Breast epithelium (tissue), 4 donors: ENCODE measurements around the gene ASF1B. TPM values are rescaled to one million over a fixed set of nuclear protein-coding genes. Genes with fewer than 3 reads are reported as not detected.
"Not testable (repeated sequence)": the region's sequence is repeated elsewhere in the genome, so short reads cannot be mapped to it uniquely, and the experiment has no call there.

ENCODE experiments used
- DNase-seq, 2 donors: peaks; one replicate each; pipeline ENCODE4 v3.0.0-alpha.2; 2019; ENCODE audit warnings: low spot score in 2 of 2
- H3K27ac ChIP-seq, 2 donors: fragments of 200-600 bp; sonication (generic) in 1 of 2; one replicate each; pipeline ENCODE4 v1.5.1; 2016 to 2019; ENCODE audit warnings: mild to moderate bottlenecking in 1 of 2
- H3K27me3 ChIP-seq, 2 donors: fragments of 200-600 bp; sonication (generic) in 1 of 2; one replicate each; pipeline versions ENCODE4 v1.5.1 to v1.6.0; 2017 to 2019; ENCODE audit warnings: control low read depth in 1 of 2, mild to moderate bottlenecking in 1 of 2
- H3K36me3 ChIP-seq: fragments of 200-600 bp; one replicate; pipeline ENCODE4 v1.5.1; 2019
- H3K4me1 ChIP-seq, 2 donors: fragments of 200-600 bp; sonication (generic); one replicate each; pipeline ENCODE4 v1.5.1; 2016 to 2019; ENCODE audit warnings: control low read depth in 1 of 2
- H3K4me3 ChIP-seq, 3 donors: fragments of 200-600 bp; sonication (generic); 1 replicate in 2 of 3; 2 replicates in 1 of 3; pipeline ENCODE4 v1.5.1; 2016 to 2019; ENCODE audit warnings: mild to moderate bottlenecking in 3 of 3, moderate library complexity in 2 of 3
- H3K9me3 ChIP-seq, 2 donors: fragments of 200-600 bp; sonication (generic) in 1 of 2; one replicate each; pipeline ENCODE4 v1.5.1; 2016 to 2019; ENCODE audit warnings: control low read depth in 1 of 2
- CTCF ChIP-seq, 3 donors: fragments of 450-650 bp; IDR thresholded peaks; one replicate each; pipeline ENCODE4 v1.5.1; 2016 to 2017; ENCODE audit warnings: antibody characterized with exemption in 3 of 3, mild to moderate bottlenecking in 3 of 3, moderate library complexity in 3 of 3
- POLR2A ChIP-seq: fragments of 450-650 bp; IDR thresholded peaks from one replicate; pipeline ENCODE4 v1.6.1; 2016; ENCODE audit warnings: antibody characterized with exemption, mild to moderate bottlenecking, moderate library complexity
- POLR2AphosphoS5 ChIP-seq, 3 donors: sonication (generic); formaldehyde crosslinking; IDR thresholded peaks; one replicate each; pipeline ENCODE4 v1.6.1; 2017; ENCODE audit warnings: antibody characterized with exemption in 3 of 3
- intact Hi-C: fragments of 100-400 bp; cut with DNase I; formaldehyde crosslinking; loops from one replicate; pipeline ENCODE4 v1.15.1; 2023; ENCODE audit warnings: low total_unique reads
- total RNA-seq, 3 donors: library from RNA; depleted of rRNA; stranded (reverse); fragments of >200 nt; gene quantifications; one replicate each; pipeline ENCODE4 v1.1.0, GENCODE V29; 2016

The ASF1B gene
- total RNA-seq, 3 donors from 2014 or later = 0.66 to 1.6 (median 1.2) TPM

- H3K27ac ChIP-seq = peak overlapping the region; percentile 74 to 90
- intact Hi-C loops = no loop called here
- no peaks in the 10 kb centered on the region for H3K9me3 ChIP-seq
- TF ChIP-seq CTCF (IDR thresholded peaks at IDR 0.05) (no peak), POLR2A (no peak), POLR2AphosphoS5 (IDR thresholded peaks at IDR 0.05) (no peak)
- no peak for DNase-seq
- no peaks in the 10 kb centered on the region for H3K27me3 ChIP-seq
- H3K4me1 ChIP-seq = peaks cover 6 to 8% of the 10 kb centered on the region in 2 donors
- no peaks in the 10 kb centered on the region for H3K36me3 ChIP-seq
- peak overlapping the region in 2 of 3 donors; percentile 28 to 48 for H3K4me3 ChIP-seq
These were observed 12.5 kb upstream of the ASF1B start for GRCh38 chr19:14148751-14149410.

GRCh38 chr19:14147797-14148605 lies 11.6 kb upstream of the ASF1B start:
- intact Hi-C loops = no loop called here
- peaks cover 6 to 8% of the 10 kb centered on the region in 2 donors for H3K4me1 ChIP-seq
- peak overlapping the region; percentile 74 to 90 for H3K27ac ChIP-seq
- H3K27me3 ChIP-seq = no peaks in the 10 kb centered on the region
- no peaks in the 10 kb centered on the region for H3K36me3 ChIP-seq
- H3K4me3 ChIP-seq = peak overlapping the region in 2 of 3 donors; percentile 21 to 47
- peak; percentile 64 to 68 for DNase-seq
- TF ChIP-seq CTCF (IDR thresholded peaks at IDR 0.05) = peak; percentile 69 to 91 (median 81)
- no peak for TF ChIP-seq POLR2A
- no peak for TF ChIP-seq POLR2AphosphoS5 (IDR thresholded peaks at IDR 0.05)
- no peaks in the 10 kb centered on the region for H3K9me3 ChIP-seq

- Histone ChIP-seq H3K4me3 (no peak overlapping the region), H3K36me3 (no peaks in the 10 kb centered on the region), H3K9me3 (no peaks in the 10 kb centered on the region), H3K27me3 (no peaks in the 10 kb centered on the region), H3K27ac (peak overlapping the region; percentile 43 to 58), H3K4me1 (peaks cover 6 to 8% of the 10 kb centered on the region in 2 donors)
- peak in 1 of 2 donors; percentile 81 for DNase-seq
- intact Hi-C loops = no loop called here
- no peak for TF ChIP-seq POLR2AphosphoS5 (IDR thresholded peaks at IDR 0.05)
- TF ChIP-seq POLR2A = no peak
- no peak for TF ChIP-seq CTCF (IDR thresholded peaks at IDR 0.05)
These were observed 10.4 kb upstream of the ASF1B start for GRCh38 chr19:14146789-14147216.

- intact Hi-C loops, H3K4me1 ChIP-seq, H3K4me3 ChIP-seq, H3K27me3 ChIP-seq, H3K36me3 ChIP-seq, H3K9me3 ChIP-seq, DNase-seq: not testable (repeated sequence)
- H3K27ac ChIP-seq = peak overlapping the region; percentile 43 to 58
These were observed 9.8 kb upstream of the ASF1B start for GRCh38 chr19:14146169-14146568.

GRCh38 chr19:14145381-14145780 lies 9.0 kb upstream of the ASF1B start:
- intact Hi-C loops = no loop called here
- DNase-seq = no peak
- no peak overlapping the region for H3K4me3 ChIP-seq
- no peak for TF ChIP-seq CTCF (IDR thresholded peaks at IDR 0.05)
- TF ChIP-seq POLR2AphosphoS5 (IDR thresholded peaks at IDR 0.05) = no peak
- no peak for TF ChIP-seq POLR2A
- H3K27ac ChIP-seq = no peak overlapping the region
- peaks cover 5 to 6% of the 10 kb centered on the region in 2 donors for H3K4me1 ChIP-seq
- no peaks in the 10 kb centered on the region for H3K36me3 ChIP-seq
- H3K27me3 ChIP-seq = no peaks in the 10 kb centered on the region
- H3K9me3 ChIP-seq = no peaks in the 10 kb centered on the region
